DOHH2 (cell line): ENCODE results near the gene EQTN.

Experiments
- H3F3A ChIP-seq: fragments of 200-600 bp; sonication (generic), shearing (Covaris generic); 2 replicates; pipeline ENCODE4 v1.6.0; 2016; ENCODE audit warnings: antibody characterized with exemption, mild to moderate bottlenecking; ENCODE audit not compliant: control insufficient read depth, insufficient read depth
- H3K27ac ChIP-seq: fragments of 200-600 bp; sonication (generic); 2 replicates; pipeline ENCODE4 v1.5.1; 2014; ENCODE audit warnings: low read depth, mild to moderate bottlenecking, low read length, moderate library complexity
- H3K27me3 ChIP-seq: fragments of 200-600 bp; sonication (generic); 2 replicates; pipeline ENCODE4 v1.6.1; 2014; ENCODE audit warnings: mild to moderate bottlenecking, low read length, mixed read lengths; ENCODE audit not compliant: control insufficient read depth
- H3K36me3 ChIP-seq: fragments of 200-600 bp; sonication (generic); 2 replicates; pipeline ENCODE4 v1.6.1; 2014; ENCODE audit warnings: mild to moderate bottlenecking, low read length, moderate library complexity, mixed read lengths; ENCODE audit not compliant: control insufficient read depth
- H3K4me1 ChIP-seq: fragments of 200-600 bp; sonication (generic); 2 replicates; pipeline ENCODE4 v1.6.1; 2014; ENCODE audit warnings: mild to moderate bottlenecking, low read length, mixed read lengths; ENCODE audit not compliant: control insufficient read depth
- H3K4me2 ChIP-seq: fragments of 200-600 bp; sonication (generic); 2 replicates; pipeline ENCODE4 v1.6.0; 2014; ENCODE audit warnings: mild to moderate bottlenecking, low read length, moderate library complexity
- H3K4me3 ChIP-seq: fragments of 200-600 bp; sonication (generic); 2 replicates; pipeline ENCODE4 v1.5.1; 2014; ENCODE audit warnings: mild to moderate bottlenecking, low read length, mixed read lengths
- H3K79me2 ChIP-seq: fragments of 200-600 bp; sonication (generic); 2 replicates; pipeline ENCODE4 v1.6.1; 2014; ENCODE audit warnings: mild to moderate bottlenecking, low read length, mixed read lengths; ENCODE audit not compliant: control insufficient read depth
- H3K9me2 ChIP-seq: fragments of 200-600 bp; sonication (generic); replicated peaks from 2 replicates; pipeline ENCODE4 v1.6.1; 2014; ENCODE audit warnings: mild to moderate bottlenecking, low read length, mixed read lengths; ENCODE audit not compliant: control insufficient read depth
- H3K9me3 ChIP-seq: fragments of 200-600 bp; sonication (generic); 2 replicates; pipeline ENCODE4 v1.6.1; 2014; ENCODE audit warnings: antibody characterized with exemption, low read length, mixed read lengths; ENCODE audit not compliant: control insufficient read depth, insufficient read depth
- H4K20me1 ChIP-seq: fragments of 200-600 bp; sonication (generic); 2 replicates; pipeline ENCODE4 v1.6.0; 2014; ENCODE audit warnings: low read depth, mild to moderate bottlenecking, antibody characterized with exemption, low read length, moderate library complexity; ENCODE audit not compliant: control insufficient read depth, insufficient read depth
- CTCF ChIP-seq: fragments of 200-600 bp; sonication (generic); IDR thresholded peaks from one replicate; pipeline ENCODE4 v1.5.1; 2014; ENCODE audit warnings: antibody characterized with exemption, mild to moderate bottlenecking, low read depth, low read length; ENCODE audit not compliant: poor library complexity, severe bottlenecking
- EZH2phosphoT487 ChIP-seq: fragments of 200-600 bp; sonication (generic); IDR thresholded peaks from 2 replicates; pipeline ENCODE4 v1.6.1; 2017; ENCODE audit warnings: borderline replicate concordance, mild to moderate bottlenecking, antibody characterized with exemption, low read length, moderate library complexity, mixed read lengths

The EQTN gene

GRCh38 chr9:27340285-27340674 is 43.3 kb upstream of the EQTN start:
- TF ChIP-seq EZH2phosphoT487 (no peak), CTCF (no peak)
- no peak overlapping the region for H3K27ac ChIP-seq
- H3K4me1 ChIP-seq: no peaks in the 10 kb centered on the region
- no peaks in the 10 kb centered on the region for H3K9me3 ChIP-seq
- H3K27me3 ChIP-seq: peaks cover 3% of the 10 kb centered on the region; the same call in 1 of the 2 replicates
- no peak overlapping the region for H3K4me3 ChIP-seq
- no peaks in the 10 kb centered on the region for H3K36me3 ChIP-seq
- no peaks in the 10 kb centered on the region for H4K20me1 ChIP-seq
- no peaks in the 10 kb centered on the region for H3K79me2 ChIP-seq
- no peaks in the 10 kb centered on the region for H3F3A ChIP-seq
- no peaks in the 10 kb centered on the region for H3K9me2 ChIP-seq
- H3K4me2 ChIP-seq: no peak overlapping the region

- no peaks in the 10 kb centered on the region for H3K36me3 ChIP-seq
- no peaks in the 10 kb centered on the region for H3K9me2 ChIP-seq
- no peaks in the 10 kb centered on the region for H3K4me1 ChIP-seq
- no peaks in the 10 kb centered on the region for H4K20me1 ChIP-seq
- H3K4me3 ChIP-seq: no peak overlapping the region
- H3F3A ChIP-seq: no peaks in the 10 kb centered on the region
- no peak overlapping the region for H3K4me2 ChIP-seq
- peaks cover 3% of the 10 kb centered on the region; the same call in 1 of the 2 replicates for H3K27me3 ChIP-seq
- no peak for TF ChIP-seq EZH2phosphoT487
- TF ChIP-seq CTCF: no peak
- H3K79me2 ChIP-seq: no peaks in the 10 kb centered on the region
- H3K9me3 ChIP-seq: no peaks in the 10 kb centered on the region
- no peak overlapping the region for H3K27ac ChIP-seq
Observed at GRCh38 chr9:27339661-27340284, 42.8 kb upstream of the EQTN start.

GRCh38 chr9:27338527-27338903 is 41.6 kb upstream of the EQTN start:
- Histone ChIP-seq H3K27me3 (peaks cover 3% of the 10 kb centered on the region; the same call in 1 of the 2 replicates), H3K79me2 (no peaks in the 10 kb centered on the region), H3K4me2 (no peak overlapping the region), H4K20me1 (no peaks in the 10 kb centered on the region), H3K27ac (no peak overlapping the region), H3K36me3 (no peaks in the 10 kb centered on the region), H3F3A (no peaks in the 10 kb centered on the region), H3K9me3 (no peaks in the 10 kb centered on the region), H3K4me1 (no peaks in the 10 kb centered on the region), H3K9me2 (no peaks in the 10 kb centered on the region), H3K4me3 (no peak overlapping the region)
- TF ChIP-seq CTCF (no peak), EZH2phosphoT487 (no peak)
